Measurements from ENCODE around the gene LHFPL2. TPM values are rescaled to one million over a fixed set of nuclear protein-coding genes. Genes with fewer than 3 reads are reported as not detected.

The LHFPL2 gene
- polyA plus RNA-seq, 1 of the 3 experiments (the other 2 are of a cell fraction) = 10.4 TPM

DNA sequence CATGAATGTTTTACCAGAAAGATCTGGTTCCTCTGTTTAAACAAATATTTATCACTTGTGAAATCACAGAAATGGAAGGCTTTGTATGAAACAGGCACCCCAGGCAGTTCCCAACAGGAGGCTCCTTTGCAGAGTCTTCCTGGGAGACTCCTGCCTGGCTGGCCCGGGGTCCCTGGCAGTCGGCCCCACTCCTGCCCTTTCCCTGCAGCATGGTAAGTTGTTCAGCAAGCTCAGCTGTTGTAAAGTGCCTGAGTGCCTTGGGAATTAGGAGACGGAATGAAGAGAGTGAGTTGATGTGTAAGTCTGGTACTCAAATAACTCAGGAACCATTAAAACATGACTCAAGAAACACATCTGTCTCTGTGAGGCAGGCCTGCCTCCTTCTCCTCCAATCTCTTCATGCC, 17.5 kb upstream of the LHFPL2 start:
- H3K9me3 ChIP-seq = no peaks in the 10 kb centered on the region
- TF ChIP-seq USF1 (IDR thresholded peaks at IDR 0.05; ENCODE audit: borderline replicate concordance, low read depth) (no peak), RXRA (IDR thresholded peaks at IDR 0.05; ENCODE audit: borderline replicate concordance, low read depth) (no peak)
- H3K9ac ChIP-seq = no peak overlapping the region
- H3K36me3 ChIP-seq (replicated peaks in 1 of 2; ENCODE audit: control insufficient read depth in 1 of 2, insufficient read depth in 2 of 2, low read length in 1 of 2) = no peaks in the 10 kb centered on the region
- H3K9me2 ChIP-seq = no peaks in the 10 kb centered on the region
- no peak overlapping the region for H2AFZ ChIP-seq (ENCODE audit: low read depth)
- H3K27me3 ChIP-seq (ENCODE audit: insufficient read depth) = no peaks in the 10 kb centered on the region
- H3K4me1 ChIP-seq (ENCODE audit: control insufficient read depth in 1 of 2, insufficient read depth in 2 of 2, low read depth in 1 of 2, low read length in 1 of 2) = peaks cover 0 to 2% of the 10 kb centered on the region in 2 experiments; a peak in 1 of 4 replicates
- POLR2A ChIA-PET = no interaction called here
- no peak overlapping the region for H3K4me3 ChIP-seq (ENCODE audit: low read depth in 2 of 2, low read length in 1 of 2)
- no peak for DNase-seq
- CTCF ChIA-PET = interaction anchor here (1.1 kb wide), 1 partner anchor 12 kb away, joined by 3 read pairs; no protein-coding TSS in a partner anchor
- no peak overlapping the region for H3K27ac ChIP-seq (ENCODE audit: low read depth in 2 of 2, low read length in 1 of 2)
- peaks cover 4% of the 10 kb centered on the region for H3F3A ChIP-seq (replicated peaks; ENCODE audit: insufficient read depth)
- WGBS (ENCODE audit: low lambda C conversion rate) = 56% methylated on average over 3 of the region's 3 CpGs
- no peaks in the 10 kb centered on the region for H4K20me1 ChIP-seq (ENCODE audit: insufficient read depth)
- H3K79me2 ChIP-seq (ENCODE audit: insufficient read depth) = no peaks in the 10 kb centered on the region
- no peak overlapping the region for H3K4me2 ChIP-seq

DNA sequence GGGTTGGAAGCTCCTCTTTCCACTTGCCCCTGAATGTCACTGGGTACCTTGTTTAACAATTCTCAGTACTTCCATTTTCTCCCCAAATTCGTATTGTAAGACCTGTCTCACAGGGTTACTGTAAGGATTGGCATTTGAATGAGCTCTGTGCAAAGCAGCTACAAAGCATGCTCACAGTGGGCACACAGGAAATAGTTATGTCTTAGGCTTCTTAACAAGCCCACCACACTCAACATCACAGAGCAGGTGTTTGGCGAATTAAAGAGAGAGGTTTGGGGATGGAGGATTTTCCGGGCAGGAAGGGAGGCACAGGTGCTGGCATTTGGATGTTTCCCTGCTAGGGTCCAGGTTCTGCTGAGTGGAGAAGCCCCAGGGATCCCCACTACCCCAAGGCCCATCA, 17.0 kb upstream of the LHFPL2 start:
- POLR2A ChIA-PET = no interaction called here
- CTCF ChIA-PET = no interaction called here
- no peak overlapping the region for H3K27ac ChIP-seq (ENCODE audit: low read depth in 2 of 2, low read length in 1 of 2)

DNA sequence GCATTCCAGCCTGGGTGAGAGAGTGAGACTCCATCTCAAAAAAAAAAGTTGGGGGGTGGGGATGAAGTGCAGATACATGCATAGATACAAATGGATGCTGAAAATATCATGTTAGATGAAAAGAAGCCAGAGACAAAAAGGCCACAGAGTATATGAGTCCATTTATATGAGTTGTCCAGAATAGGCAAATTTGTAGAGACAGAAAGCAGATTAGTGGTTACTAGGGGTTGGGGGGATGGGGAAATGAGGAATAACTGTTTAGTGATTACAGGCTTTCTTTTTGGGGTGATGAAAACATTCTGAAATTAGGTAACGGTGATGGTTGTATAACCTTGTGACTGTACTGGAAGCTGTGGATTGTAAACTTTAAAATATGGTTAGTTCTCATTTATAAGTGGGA, 13.8 kb upstream of the LHFPL2 start:
- Histone ChIP-seq H3K4me2 (no peak overlapping the region), H3K4me3 (ENCODE audit: low read depth in 2 of 2, low read length in 1 of 2) (no peak overlapping the region), H3K9ac (no peak overlapping the region), H3K27me3 (ENCODE audit: insufficient read depth) (no peaks in the 10 kb centered on the region), H3K9me2 (no peaks in the 10 kb centered on the region), H3K36me3 (replicated peaks in 1 of 2; ENCODE audit: control insufficient read depth in 1 of 2, insufficient read depth in 2 of 2, low read length in 1 of 2) (no peaks in the 10 kb centered on the region), H3F3A (replicated peaks; ENCODE audit: insufficient read depth) (peaks cover 8% of the 10 kb centered on the region), H3K79me2 (ENCODE audit: insufficient read depth) (no peaks in the 10 kb centered on the region), H4K20me1 (ENCODE audit: insufficient read depth) (no peaks in the 10 kb centered on the region), H3K9me3 (no peaks in the 10 kb centered on the region), H2AFZ (ENCODE audit: low read depth) (no peak overlapping the region), H3K27ac (ENCODE audit: low read depth in 2 of 2, low read length in 1 of 2) (no peak overlapping the region), H3K4me1 (ENCODE audit: control insufficient read depth in 1 of 2, insufficient read depth in 2 of 2, low read depth in 1 of 2, low read length in 1 of 2) (peaks cover 0 to 4% of the 10 kb centered on the region in 2 experiments; a peak in 2 of 4 replicates)
- CTCF ChIA-PET = interaction anchor here (1.1 to 2.5 kb wide), 2 partner anchors 15 to 125 kb away, joined by 4 to 5 read pairs; no protein-coding TSS in a partner anchor
- POLR2A ChIA-PET = no interaction called here
- 100% methylated on average over 1 of the region's 1 CpG for WGBS (ENCODE audit: low lambda C conversion rate)
- DNase-seq = no peak
- TF ChIP-seq RCOR1 (IDR thresholded peaks at IDR 0.05; ENCODE audit: low read length) = no peak
- TF ChIP-seq, protein P1, sequence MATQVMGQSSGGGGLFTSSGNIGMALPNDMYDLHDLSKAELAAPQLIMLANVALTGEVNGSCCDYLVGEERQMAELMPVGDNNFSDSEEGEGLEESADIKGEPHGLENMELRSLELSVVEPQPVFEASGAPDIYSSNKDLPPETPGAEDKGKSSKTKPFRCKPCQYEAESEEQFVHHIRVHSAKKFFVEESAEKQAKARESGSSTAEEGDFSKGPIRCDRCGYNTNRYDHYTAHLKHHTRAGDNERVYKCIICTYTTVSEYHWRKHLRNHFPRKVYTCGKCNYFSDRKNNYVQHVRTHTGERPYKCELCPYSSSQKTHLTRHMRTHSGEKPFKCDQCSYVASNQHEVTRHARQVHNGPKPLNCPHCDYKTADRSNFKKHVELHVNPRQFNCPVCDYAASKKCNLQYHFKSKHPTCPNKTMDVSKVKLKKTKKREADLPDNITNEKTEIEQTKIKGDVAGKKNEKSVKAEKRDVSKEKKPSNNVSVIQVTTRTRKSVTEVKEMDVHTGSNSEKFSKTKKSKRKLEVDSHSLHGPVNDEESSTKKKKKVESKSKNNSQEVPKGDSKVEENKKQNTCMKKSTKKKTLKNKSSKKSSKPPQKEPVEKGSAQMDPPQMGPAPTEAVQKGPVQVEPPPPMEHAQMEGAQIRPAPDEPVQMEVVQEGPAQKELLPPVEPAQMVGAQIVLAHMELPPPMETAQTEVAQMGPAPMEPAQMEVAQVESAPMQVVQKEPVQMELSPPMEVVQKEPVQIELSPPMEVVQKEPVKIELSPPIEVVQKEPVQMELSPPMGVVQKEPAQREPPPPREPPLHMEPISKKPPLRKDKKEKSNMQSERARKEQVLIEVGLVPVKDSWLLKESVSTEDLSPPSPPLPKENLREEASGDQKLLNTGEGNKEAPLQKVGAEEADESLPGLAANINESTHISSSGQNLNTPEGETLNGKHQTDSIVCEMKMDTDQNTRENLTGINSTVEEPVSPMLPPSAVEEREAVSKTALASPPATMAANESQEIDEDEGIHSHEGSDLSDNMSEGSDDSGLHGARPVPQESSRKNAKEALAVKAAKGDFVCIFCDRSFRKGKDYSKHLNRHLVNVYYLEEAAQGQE (IDR thresholded peaks at IDR 0.05; ENCODE audit: low read depth, low read length) = no peak
- TF ChIP-seq, protein P2, sequence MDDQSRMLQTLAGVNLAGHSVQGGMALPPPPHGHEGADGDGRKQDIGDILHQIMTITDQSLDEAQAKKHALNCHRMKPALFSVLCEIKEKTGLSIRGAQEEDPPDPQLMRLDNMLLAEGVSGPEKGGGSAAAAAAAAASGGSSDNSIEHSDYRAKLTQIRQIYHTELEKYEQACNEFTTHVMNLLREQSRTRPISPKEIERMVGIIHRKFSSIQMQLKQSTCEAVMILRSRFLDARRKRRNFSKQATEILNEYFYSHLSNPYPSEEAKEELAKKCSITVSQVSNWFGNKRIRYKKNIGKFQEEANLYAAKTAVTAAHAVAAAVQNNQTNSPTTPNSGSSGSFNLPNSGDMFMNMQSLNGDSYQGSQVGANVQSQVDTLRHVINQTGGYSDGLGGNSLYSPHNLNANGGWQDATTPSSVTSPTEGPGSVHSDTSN (IDR thresholded peaks at IDR 0.05) = no peak
- TF ChIP-seq CTCF (IDR thresholded peaks at IDR 0.05) = no peak
- no peak for TF ChIP-seq POLR2AphosphoS5 (IDR thresholded peaks at IDR 0.05; ENCODE audit: low read depth, low read length)
- no peak for TF ChIP-seq SIN3A (IDR thresholded peaks at IDR 0.05; ENCODE audit: borderline replicate concordance, low read depth, low read length)
- no peak for TF ChIP-seq NRF1 (IDR thresholded peaks at IDR 0.05; ENCODE audit: low read depth, low read length)

More for the DNA sequence above, 17.0 kb upstream of the LHFPL2 start:
- Histone ChIP-seq H3F3A (replicated peaks; ENCODE audit: insufficient read depth) (peaks cover 4% of the 10 kb centered on the region), H3K27me3 (ENCODE audit: insufficient read depth) (no peaks in the 10 kb centered on the region), H3K9ac (no peak overlapping the region), H3K36me3 (replicated peaks in 1 of 2; ENCODE audit: control insufficient read depth in 1 of 2, insufficient read depth in 2 of 2, low read length in 1 of 2) (no peaks in the 10 kb centered on the region), H3K9me3 (no peaks in the 10 kb centered on the region), H3K4me3 (ENCODE audit: low read depth in 2 of 2, low read length in 1 of 2) (no peak overlapping the region), H4K20me1 (ENCODE audit: insufficient read depth) (no peaks in the 10 kb centered on the region), H3K4me2 (no peak overlapping the region), H2AFZ (ENCODE audit: low read depth) (no peak overlapping the region), H3K79me2 (ENCODE audit: insufficient read depth) (no peaks in the 10 kb centered on the region), H3K4me1 (ENCODE audit: control insufficient read depth in 1 of 2, insufficient read depth in 2 of 2, low read depth in 1 of 2, low read length in 1 of 2) (peaks cover 0 to 2% of the 10 kb centered on the region in 2 experiments; a peak in 2 of 4 replicates), H3K9me2 (no peaks in the 10 kb centered on the region)
- no peak for DNase-seq
- TF ChIP-seq TCF12 (IDR thresholded peaks at IDR 0.05) = no peak
- no peak for TF ChIP-seq GABPA (IDR thresholded peaks at IDR 0.05; ENCODE audit: low read depth)
- TF ChIP-seq EP300 (IDR thresholded peaks at IDR 0.05; ENCODE audit: borderline replicate concordance in 1 of 2, low read depth in 1 of 2, low read length in 1 of 2) = no peak
- no peak for TF ChIP-seq EZH2phosphoT487 (IDR thresholded peaks at IDR 0.05; ENCODE audit: borderline replicate concordance, low read depth)
- no peak for TF ChIP-seq SIN3A (IDR thresholded peaks at IDR 0.05; ENCODE audit: borderline replicate concordance, low read depth, low read length)
- WGBS (ENCODE audit: low lambda C conversion rate) = 81% methylated on average over 3 of the region's 3 CpGs
